Measurements from ENCODE around the gene CAMSAP2.

DNA sequence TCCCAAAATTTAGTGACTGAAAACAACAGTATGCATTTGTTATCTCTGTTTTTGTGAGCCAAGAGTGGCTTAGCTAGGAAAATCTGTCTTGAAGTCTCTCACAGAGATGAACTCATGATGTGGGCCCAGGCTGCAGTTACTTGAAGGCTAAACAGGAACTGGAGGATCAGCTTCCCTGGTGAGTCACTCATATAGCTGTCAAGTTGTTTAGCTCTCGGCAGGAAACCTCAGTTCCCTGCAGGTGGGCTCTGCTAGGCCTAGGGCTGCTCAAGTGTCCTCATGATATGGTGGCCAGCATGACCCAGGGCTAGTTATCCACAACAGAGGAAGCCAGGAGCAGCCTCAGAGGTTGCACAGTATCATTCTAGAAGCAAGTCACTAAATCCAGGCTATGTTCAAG, 38.8 kb upstream of the CAMSAP2 start:
- TF ChIP-seq, protein P1, sequence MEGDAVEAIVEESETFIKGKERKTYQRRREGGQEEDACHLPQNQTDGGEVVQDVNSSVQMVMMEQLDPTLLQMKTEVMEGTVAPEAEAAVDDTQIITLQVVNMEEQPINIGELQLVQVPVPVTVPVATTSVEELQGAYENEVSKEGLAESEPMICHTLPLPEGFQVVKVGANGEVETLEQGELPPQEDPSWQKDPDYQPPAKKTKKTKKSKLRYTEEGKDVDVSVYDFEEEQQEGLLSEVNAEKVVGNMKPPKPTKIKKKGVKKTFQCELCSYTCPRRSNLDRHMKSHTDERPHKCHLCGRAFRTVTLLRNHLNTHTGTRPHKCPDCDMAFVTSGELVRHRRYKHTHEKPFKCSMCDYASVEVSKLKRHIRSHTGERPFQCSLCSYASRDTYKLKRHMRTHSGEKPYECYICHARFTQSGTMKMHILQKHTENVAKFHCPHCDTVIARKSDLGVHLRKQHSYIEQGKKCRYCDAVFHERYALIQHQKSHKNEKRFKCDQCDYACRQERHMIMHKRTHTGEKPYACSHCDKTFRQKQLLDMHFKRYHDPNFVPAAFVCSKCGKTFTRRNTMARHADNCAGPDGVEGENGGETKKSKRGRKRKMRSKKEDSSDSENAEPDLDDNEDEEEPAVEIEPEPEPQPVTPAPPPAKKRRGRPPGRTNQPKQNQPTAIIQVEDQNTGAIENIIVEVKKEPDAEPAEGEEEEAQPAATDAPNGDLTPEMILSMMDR (IDR thresholded peaks at IDR 0.05; ENCODE audit: insufficient read depth, low read depth, low read length): no peak
- no peak for TF ChIP-seq EZH2 (IDR thresholded peaks at IDR 0.05; ENCODE audit: insufficient read depth, low read length)
